Cardiac muscle cell (in vitro differentiated cells and primary cell): Measurements from ENCODE around the gene RB1. TPM values are rescaled to one million over a fixed set of nuclear protein-coding genes. Genes with fewer than 3 reads are reported as not detected.
A peak's percentile ranks its signal among the peaks of the same experiment; 100 is the strongest.

Experiments
- DNase-seq, 2 donors: peaks; one replicate each; pipeline versions ENCODE4 v3.0.0 to v3.0.0-alpha.2; 2010 to 2017; ENCODE audit warnings: low read depth in 1 of 2, low spot score in 1 of 2
- H3K27ac ChIP-seq: fragments of 200-600 bp; sonication (generic); 2 replicates; pipeline ENCODE4 v1.5.1; 2016
- H3K27me3 ChIP-seq: fragments of 200-600 bp; sonication (generic); 2 replicates; pipeline ENCODE4 v1.6.0; 2016; ENCODE audit warnings: control low read depth
- H3K36me3 ChIP-seq: fragments of 200-600 bp; sonication (generic); 2 replicates; pipeline ENCODE4 v1.5.1; 2016; ENCODE audit warnings: control low read depth
- H3K4me1 ChIP-seq: fragments of 200-600 bp; sonication (generic); 2 replicates; pipeline ENCODE4 v1.8.1; 2017; ENCODE audit warnings: low read depth, mild to moderate bottlenecking, mixed run types
- H3K4me3 ChIP-seq: fragments of 200-600 bp; sonication (generic); 2 replicates; pipeline ENCODE4 v1.5.1; 2016; ENCODE audit warnings: mild to moderate bottlenecking
- H3K9me3 ChIP-seq: fragments of 200-600 bp; sonication (generic); 2 replicates; pipeline ENCODE4 v1.5.1; 2017; ENCODE audit warnings: low read depth, mild to moderate bottlenecking, control low read depth
- CTCF ChIP-seq: IDR thresholded peaks from 2 replicates; pipeline ENCODE4 v1.5.1; 2012; ENCODE audit warnings: low read depth, mild to moderate bottlenecking, low read length
- polyA plus RNA-seq: library from polyadenylated mRNA; unstranded; fragments of >200 nt; fragmentation: Nextera tagmentation; extraction: Ambion mirVana; gene quantifications from 2 replicates; pipeline ENCODE4 v1.2.1, GENCODE V29; 2016
- total RNA-seq: library from RNA; depleted of rRNA; stranded (reverse); fragments of >200 nt; gene quantifications from 2 replicates; pipeline ENCODE4 v1.2.3, GENCODE V29; 2016

The RB1 gene
- total and polyA plus RNA-seq, 2 experiments from 2014 or later: 23.0 to 23.6 TPM

- TF ChIP-seq CTCF: no peak
- H3K4me3 ChIP-seq: no peak overlapping the region
- DNase-seq: no peak
- H3K36me3 ChIP-seq: no peaks in the 10 kb centered on the region
- H3K9me3 ChIP-seq: no peaks in the 10 kb centered on the region
- no peak overlapping the region for H3K27ac ChIP-seq
- H3K27me3 ChIP-seq: no peaks in the 10 kb centered on the region
- no peaks in the 10 kb centered on the region for H3K4me1 ChIP-seq
Observed at GRCh38 chr13:48296528-48296927, 7.0 kb upstream of the RB1 start.

- DNase-seq: no peak
- H3K4me1 ChIP-seq: no peaks in the 10 kb centered on the region
- no peak overlapping the region for H3K27ac ChIP-seq
- H3K27me3 ChIP-seq: no peaks in the 10 kb centered on the region
- H3K4me3 ChIP-seq: no peak overlapping the region
- TF ChIP-seq CTCF: no peak
- H3K36me3 ChIP-seq: no peaks in the 10 kb centered on the region
- no peaks in the 10 kb centered on the region for H3K9me3 ChIP-seq
Observed at GRCh38 chr13:48297131-48297786, 6.3 kb upstream of the RB1 start.

- TF ChIP-seq CTCF: no peak
- Histone ChIP-seq H3K9me3 (no peaks in the 10 kb centered on the region), H3K27me3 (no peaks in the 10 kb centered on the region), H3K4me3 (no peak overlapping the region), H3K27ac (no peak overlapping the region), H3K4me1 (peaks cover under 1% of the 10 kb centered on the region), H3K36me3 (no peaks in the 10 kb centered on the region)
- DNase-seq: no peak
Observed at GRCh38 chr13:48299591-48299990, 4.0 kb upstream of the RB1 start.

GRCh38 chr13:48302871-48303358 lies 636 bp upstream of the RB1 start:
- DNase-seq: no peak
- H3K9me3 ChIP-seq: no peaks in the 10 kb centered on the region
- no peak for TF ChIP-seq CTCF
- H3K27me3 ChIP-seq: no peaks in the 10 kb centered on the region
- H3K36me3 ChIP-seq: peaks cover 2% of the 10 kb centered on the region
- peak overlapping the region; percentile 97 for H3K27ac ChIP-seq
- peaks cover 8% of the 10 kb centered on the region for H3K4me1 ChIP-seq
- H3K4me3 ChIP-seq: peak overlapping the region; percentile 97

GRCh38 chr13:48304143-48304876 lies 759 bp downstream of the RB1 start:
- peak; percentile 49 to 63 for DNase-seq

More at GRCh38 chr13:48304143-48304876, 759 bp downstream of the RB1 start:
- H3K9me3 ChIP-seq: no peaks in the 10 kb centered on the region
- peak overlapping the region; percentile 97 for H3K4me3 ChIP-seq
- H3K36me3 ChIP-seq: peaks cover 4% of the 10 kb centered on the region
- peak overlapping the region; percentile 97 for H3K27ac ChIP-seq
- peaks cover 8% of the 10 kb centered on the region for H3K4me1 ChIP-seq
- no peaks in the 10 kb centered on the region for H3K27me3 ChIP-seq
- no peak for TF ChIP-seq CTCF
